Stimulated activated CD8-positive, alpha-beta memory T cell treated with anti-CD3 and anti-CD28 coated beads, Interleukin-2, amount 100 ng/mL, for 48 hours (primary cell): ENCODE results near the gene ANK3.

ENCODE experiments used
- DNase-seq, 2 donors: peaks; one replicate each; pipeline ENCODE4 v3.0.0-alpha.2; 2020; ENCODE audit warnings: low read depth in 2 of 2

Gene ANK3

GRCh38 chr10:59991117-59991516, 398.6 kb downstream of the ANK3 start:
- no peak for DNase-seq

GRCh38 chr10:59985639-59986038, 404.0 kb downstream of the ANK3 start:
- no peak for DNase-seq

- DNase-seq, result no peak
These were observed 405.3 kb downstream of the ANK3 start for GRCh38 chr10:59984415-59984814.

GRCh38 chr10:59980356-59980755, 409.3 kb downstream of the ANK3 start:
- DNase-seq, result no peak

- DNase-seq, result no peak
These were observed 412.2 kb downstream of the ANK3 start for GRCh38 chr10:59977486-59977885.

- no peak for DNase-seq
These were observed 412.8 kb downstream of the ANK3 start for GRCh38 chr10:59976909-59977308.
